Erythroblast (primary cell): ENCODE measurements around the gene VCP.

Experiments used
- GATA1 ChIP-seq: IDR thresholded peaks from 2 replicates; pipeline ENCODE4 v1.6.1; 2011; ENCODE audit warnings: low read depth, mild to moderate bottlenecking, control low read depth, low read length, moderate library complexity
- POLR2A ChIP-seq: IDR thresholded peaks from 2 replicates; pipeline ENCODE4 v1.6.1; 2011; ENCODE audit warnings: mild to moderate bottlenecking, low read length

DNA sequence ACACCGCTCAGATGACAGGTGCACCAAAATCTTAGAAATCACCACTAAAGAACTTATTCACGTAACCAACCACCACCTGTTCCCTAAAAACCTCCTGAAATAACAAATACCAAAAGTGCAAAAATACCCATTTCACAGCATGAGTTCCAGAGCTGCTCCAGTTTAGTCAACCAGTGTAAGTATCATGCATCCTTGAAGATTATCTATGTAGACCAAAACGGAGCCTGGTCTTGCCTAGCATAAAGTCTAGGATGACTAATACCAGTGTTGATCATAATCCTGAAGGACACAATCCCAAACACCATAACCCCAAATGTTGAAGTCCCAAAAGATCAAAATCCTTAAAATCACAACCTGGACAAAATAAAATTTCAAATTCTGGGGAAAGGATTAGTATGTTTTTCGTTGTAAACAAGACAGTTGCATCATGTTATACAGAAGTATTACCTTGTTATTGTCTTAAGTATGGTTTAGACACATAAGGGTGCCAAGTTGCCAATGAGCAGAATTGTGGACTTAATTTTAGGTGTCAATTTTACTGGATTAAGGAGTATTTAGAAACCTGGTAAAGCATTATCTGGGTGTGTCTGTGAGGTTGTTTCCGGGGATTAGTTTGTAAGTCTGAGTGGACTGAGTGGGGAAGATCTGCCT is 18.1 kb downstream of the VCP start:
- no peak for TF ChIP-seq POLR2A
- TF ChIP-seq GATA1 = no peak
